ENCODE data around the gene CLCN7.

Gene CLCN7

DNA sequence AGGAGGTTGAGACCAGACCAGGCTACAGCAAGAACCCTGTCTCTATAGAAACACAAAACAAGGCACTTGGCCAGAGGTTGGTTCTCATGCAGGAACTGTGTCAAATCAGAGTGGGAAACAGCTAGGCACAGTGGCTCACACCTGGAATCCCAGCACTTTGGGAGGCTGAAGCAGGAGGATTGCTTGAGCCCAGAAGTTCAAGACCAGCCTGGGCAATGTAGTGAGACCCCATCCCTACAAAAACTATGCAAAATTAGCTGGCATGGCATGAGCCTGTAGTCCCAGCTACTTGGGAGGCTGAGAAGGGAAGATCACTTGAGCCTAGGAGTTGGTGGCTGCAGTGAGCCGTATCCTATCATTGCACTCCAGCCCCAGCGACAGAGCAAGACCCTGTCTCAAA, 62.0 kb downstream of the CLCN7 start:
- no peak overlapping the region for H3K27ac ChIP-seq
- TF ChIP-seq, protein P1, sequence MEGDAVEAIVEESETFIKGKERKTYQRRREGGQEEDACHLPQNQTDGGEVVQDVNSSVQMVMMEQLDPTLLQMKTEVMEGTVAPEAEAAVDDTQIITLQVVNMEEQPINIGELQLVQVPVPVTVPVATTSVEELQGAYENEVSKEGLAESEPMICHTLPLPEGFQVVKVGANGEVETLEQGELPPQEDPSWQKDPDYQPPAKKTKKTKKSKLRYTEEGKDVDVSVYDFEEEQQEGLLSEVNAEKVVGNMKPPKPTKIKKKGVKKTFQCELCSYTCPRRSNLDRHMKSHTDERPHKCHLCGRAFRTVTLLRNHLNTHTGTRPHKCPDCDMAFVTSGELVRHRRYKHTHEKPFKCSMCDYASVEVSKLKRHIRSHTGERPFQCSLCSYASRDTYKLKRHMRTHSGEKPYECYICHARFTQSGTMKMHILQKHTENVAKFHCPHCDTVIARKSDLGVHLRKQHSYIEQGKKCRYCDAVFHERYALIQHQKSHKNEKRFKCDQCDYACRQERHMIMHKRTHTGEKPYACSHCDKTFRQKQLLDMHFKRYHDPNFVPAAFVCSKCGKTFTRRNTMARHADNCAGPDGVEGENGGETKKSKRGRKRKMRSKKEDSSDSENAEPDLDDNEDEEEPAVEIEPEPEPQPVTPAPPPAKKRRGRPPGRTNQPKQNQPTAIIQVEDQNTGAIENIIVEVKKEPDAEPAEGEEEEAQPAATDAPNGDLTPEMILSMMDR (IDR thresholded peaks at IDR 0.05): no peak
- TF ChIP-seq ZFX (IDR thresholded peaks at IDR 0.05; ENCODE audit: borderline replicate concordance): no peak

DNA sequence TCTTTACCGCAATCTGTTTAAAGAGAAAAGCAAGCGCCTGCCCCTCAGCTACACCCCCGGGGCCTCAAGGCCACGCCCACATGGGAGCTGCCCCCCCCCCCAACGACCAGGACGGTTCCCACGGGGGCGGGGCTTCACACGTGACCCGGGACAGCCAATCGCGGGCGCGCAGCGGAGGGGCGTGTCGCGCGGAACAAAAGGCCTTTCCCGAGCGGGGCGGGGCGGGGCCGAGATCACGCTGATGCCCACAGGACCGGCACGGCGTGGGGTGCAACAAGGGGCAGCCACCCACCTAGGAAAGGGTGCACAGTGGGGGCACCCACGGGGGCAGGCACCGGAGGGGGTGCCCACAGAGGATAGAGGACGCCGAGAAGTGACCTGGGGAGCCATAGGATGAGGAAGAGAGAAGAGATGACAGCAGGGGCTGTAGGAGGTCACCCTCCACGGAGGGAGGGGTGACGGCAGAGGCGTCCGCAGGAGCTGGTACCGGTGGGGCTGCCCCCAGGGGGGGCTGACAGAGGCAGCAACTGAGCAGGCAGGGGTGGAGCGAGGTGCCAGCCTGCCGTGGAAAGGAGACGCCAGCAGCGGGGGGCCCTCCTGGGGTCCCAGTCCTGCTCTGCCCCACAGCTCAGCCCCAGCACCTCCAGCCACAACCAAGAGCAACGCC, 66.5 kb downstream of the CLCN7 start:
- TF ChIP-seq ZFX (IDR thresholded peaks at IDR 0.05; ENCODE audit: borderline replicate concordance): no peak
- TF ChIP-seq, protein P1 (IDR thresholded peaks at IDR 0.05): no peak
- no peak overlapping the region for H3K27ac ChIP-seq

DNA sequence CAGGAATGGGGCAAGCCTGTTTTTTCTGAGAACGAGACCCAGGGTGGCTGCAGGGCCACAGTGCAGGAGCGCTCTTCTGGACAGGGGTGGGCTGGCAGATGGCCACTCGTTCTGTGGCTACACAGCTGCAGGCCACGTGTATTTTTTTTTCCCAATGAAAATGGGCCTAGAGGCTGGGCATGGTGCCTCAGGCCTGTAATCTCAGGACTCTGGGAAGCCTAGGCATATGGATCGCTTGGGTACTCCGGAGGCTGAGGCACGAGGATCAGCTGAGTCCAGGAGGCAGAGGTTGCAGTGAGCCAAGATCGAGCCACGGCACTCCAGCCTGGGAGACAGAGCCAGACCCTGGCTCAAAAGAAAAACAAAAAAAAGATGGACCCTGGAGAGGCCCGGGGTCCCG, 67.1 kb downstream of the CLCN7 start:
- no peak for TF ChIP-seq ZFX (IDR thresholded peaks at IDR 0.05; ENCODE audit: borderline replicate concordance)
- TF ChIP-seq, protein P1 (IDR thresholded peaks at IDR 0.05): no peak
- H3K27ac ChIP-seq: no peak overlapping the region

DNA sequence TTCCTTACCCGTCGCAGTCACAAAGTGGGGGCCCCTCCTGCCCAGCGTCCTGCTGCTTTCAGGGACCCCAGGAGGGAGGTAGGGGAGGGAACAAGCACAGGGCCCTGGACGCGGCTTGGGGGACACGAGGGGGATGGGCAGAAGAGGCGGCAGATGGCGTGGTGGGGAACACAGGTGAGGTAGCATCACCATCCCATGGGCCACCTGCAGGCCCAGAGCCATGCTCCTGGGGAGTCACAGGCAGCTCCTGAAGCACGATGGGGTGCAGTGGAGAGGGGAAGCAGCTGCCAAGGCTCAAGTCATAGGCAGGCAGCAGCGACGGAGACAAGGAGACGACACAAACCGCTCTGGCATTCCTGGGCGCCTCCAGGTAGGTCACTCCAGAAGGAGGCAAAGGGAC, 71.1 kb downstream of the CLCN7 start:
- TF ChIP-seq, protein P1 (IDR thresholded peaks at IDR 0.05): no peak
- no peak for TF ChIP-seq ZFX (IDR thresholded peaks at IDR 0.05; ENCODE audit: borderline replicate concordance)
- H3K27ac ChIP-seq: no peak overlapping the region

DNA sequence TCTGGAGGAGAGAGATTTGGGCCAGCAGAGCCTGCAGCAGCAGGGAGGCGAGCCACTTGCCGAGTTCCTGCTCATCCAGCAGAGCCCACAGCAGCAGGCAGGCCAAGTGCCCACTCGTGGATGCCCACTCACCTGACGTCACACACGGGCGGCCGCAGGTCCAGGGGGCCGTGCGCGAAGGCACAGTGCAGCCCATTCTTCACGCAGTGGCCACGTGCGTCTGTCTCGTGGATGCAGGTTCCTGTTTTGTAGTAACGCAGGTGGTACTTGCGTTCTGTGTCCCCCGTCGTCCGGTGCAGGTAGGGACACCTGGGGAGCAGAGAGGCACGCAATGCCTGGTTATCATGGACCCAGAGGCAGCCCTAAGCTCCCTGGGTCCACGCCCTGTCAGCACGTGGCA, 71.8 kb downstream of the CLCN7 start:
- TF ChIP-seq, protein P1 (IDR thresholded peaks at IDR 0.05): no peak
- no peak for TF ChIP-seq ZFX (IDR thresholded peaks at IDR 0.05; ENCODE audit: borderline replicate concordance)
- no peak overlapping the region for H3K27ac ChIP-seq

DNA sequence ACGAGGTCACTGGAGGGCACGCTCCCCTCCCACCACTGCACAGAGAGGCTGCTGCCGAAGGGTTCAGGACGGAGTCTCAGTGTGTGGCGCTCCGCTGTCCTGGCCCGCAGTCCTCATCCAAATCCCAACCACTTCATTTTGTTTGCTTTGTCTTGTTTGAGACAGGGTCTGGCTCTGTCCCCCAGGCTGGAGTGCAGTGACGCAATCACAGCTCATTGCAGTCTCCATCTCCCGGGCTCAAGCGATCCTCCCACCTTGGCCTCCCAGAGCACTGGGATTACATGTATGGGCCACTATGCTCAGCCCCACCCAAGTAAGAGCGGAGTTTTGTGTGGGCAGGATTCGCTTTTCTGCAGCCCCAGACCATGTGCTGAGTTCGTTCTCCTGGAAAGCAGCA, 73.1 kb downstream of the CLCN7 start:
- no peak for TF ChIP-seq ZFX (IDR thresholded peaks at IDR 0.05; ENCODE audit: borderline replicate concordance)
- TF ChIP-seq, protein P1 (IDR thresholded peaks at IDR 0.05): no peak
- H3K27ac ChIP-seq: no peak overlapping the region

DNA sequence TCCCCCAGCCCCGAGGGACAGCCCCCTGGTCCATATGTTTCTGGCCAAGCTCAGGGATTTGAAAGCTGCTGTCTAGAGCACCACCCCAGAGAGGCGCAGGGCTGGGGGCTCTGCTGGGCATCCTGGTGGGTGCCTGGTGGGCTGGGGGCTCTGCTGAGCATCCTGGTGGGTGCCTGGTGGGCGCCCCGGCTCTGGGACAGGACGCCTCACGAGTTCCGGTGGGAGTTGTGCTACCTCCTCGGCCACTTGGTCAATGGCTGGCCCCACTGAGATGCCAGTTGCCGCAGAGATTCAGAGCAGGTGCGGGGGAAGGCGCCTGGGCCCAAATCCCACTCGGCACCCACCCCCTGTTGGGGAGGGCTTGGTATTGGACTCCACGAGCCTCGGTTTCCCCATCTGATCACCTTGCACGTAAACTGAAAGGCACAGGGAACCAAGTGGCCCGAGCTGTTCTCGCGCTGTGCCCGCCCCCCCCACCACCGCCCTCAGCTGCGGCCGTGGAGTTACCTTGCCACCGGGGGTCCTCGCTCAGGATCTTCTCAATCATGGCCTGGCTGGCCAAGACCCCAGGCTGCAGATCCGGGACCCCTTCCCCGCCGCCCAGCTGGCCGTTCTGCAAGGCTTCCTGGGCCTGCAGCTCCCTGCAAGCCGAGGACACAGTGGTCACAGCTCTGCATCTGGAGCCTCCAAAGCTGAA, 73.6 kb downstream of the CLCN7 start:
- TF ChIP-seq, protein P1 (IDR thresholded peaks at IDR 0.05): no peak
- TF ChIP-seq ZFX (IDR thresholded peaks at IDR 0.05; ENCODE audit: borderline replicate concordance): no peak
- H3K27ac ChIP-seq: no peak overlapping the region
